Right lobe of liver (tissue), 4 donors: ENCODE results near the gene USP6NL.

ENCODE experiments used
- POLR2A ChIP-seq: fragments of 450-650 bp; IDR thresholded peaks from one replicate; pipeline ENCODE4 v1.6.1; 2017; ENCODE audit warnings: antibody characterized with exemption, mild to moderate bottlenecking
- TF ChIP-seq, protein P1 (sequence below), 4 donors: fragments of 200-600 bp in 3 of 4; fragments of 450-650 bp in 1 of 4; IDR thresholded peaks; one replicate each; pipeline versions ENCODE4 v1.5.1 to v1.8.0; 2016 to 2022; ENCODE audit warnings: antibody characterized with exemption in 4 of 4, mild to moderate bottlenecking in 2 of 4
- donor health status: DM: no; HTN: no; CAD: no.
- donor health status: DM: no; HTN: no; CAD: no.
- donor health status: DM: no; HTN: yes; CAD: no.

DNA sequence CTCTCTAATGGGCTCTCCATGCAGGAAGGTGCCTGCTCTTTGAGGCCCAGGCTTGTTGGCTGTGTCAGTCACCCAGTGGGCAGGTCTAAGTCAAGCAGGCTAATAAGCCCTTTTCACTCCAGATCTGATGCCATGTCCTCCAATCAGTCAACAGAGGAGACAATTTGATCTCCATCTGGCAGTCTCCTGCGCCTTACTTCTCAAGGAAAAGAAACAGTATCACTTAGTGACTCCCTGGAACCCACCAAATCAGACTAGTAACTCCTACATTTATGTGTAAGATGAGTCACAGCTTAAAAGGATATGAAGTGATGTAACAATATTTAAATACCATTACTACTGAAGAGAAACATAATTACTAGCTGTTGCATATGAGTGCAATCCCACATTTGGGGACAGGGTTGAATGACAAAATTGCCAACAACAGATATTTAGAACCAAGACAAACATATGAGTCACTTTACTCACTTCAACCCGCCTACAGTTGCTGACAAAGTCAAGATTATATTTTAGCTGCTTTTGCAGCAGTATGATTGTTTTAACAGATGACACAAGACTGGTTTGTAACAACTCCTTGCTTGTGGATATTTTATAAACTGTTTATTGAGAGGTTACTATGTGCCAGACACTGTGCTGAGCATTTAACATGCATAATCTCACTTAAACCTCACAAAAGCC is 72.1 kb downstream of the USP6NL start:
- TF ChIP-seq, protein P1, sequence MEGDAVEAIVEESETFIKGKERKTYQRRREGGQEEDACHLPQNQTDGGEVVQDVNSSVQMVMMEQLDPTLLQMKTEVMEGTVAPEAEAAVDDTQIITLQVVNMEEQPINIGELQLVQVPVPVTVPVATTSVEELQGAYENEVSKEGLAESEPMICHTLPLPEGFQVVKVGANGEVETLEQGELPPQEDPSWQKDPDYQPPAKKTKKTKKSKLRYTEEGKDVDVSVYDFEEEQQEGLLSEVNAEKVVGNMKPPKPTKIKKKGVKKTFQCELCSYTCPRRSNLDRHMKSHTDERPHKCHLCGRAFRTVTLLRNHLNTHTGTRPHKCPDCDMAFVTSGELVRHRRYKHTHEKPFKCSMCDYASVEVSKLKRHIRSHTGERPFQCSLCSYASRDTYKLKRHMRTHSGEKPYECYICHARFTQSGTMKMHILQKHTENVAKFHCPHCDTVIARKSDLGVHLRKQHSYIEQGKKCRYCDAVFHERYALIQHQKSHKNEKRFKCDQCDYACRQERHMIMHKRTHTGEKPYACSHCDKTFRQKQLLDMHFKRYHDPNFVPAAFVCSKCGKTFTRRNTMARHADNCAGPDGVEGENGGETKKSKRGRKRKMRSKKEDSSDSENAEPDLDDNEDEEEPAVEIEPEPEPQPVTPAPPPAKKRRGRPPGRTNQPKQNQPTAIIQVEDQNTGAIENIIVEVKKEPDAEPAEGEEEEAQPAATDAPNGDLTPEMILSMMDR (IDR thresholded peaks at IDR 0.05): no peak
- TF ChIP-seq POLR2A: no peak
